OCI-LY1 (cell line): ENCODE results near the gene ADAM12.

Source experiments
- EZH2 ChIP-seq: fragments of 200-600 bp; sonication (generic), shearing (Covaris generic); IDR thresholded peaks from 2 replicates; pipeline ENCODE4 v1.8.0; 2017; ENCODE audit warnings: borderline replicate concordance, mixed run types, mild to moderate bottlenecking, antibody characterized with exemption, low read length, moderate library complexity, mixed read lengths
- TF ChIP-seq, protein P1 (sequence below): fragments of 200-600 bp; sonication (generic), shearing (Covaris generic); IDR thresholded peaks from 2 replicates; pipeline ENCODE4 v1.5.1; 2017; ENCODE audit warnings: mild to moderate bottlenecking, antibody characterized with exemption, low read length, moderate library complexity, mixed read lengths

DNA sequence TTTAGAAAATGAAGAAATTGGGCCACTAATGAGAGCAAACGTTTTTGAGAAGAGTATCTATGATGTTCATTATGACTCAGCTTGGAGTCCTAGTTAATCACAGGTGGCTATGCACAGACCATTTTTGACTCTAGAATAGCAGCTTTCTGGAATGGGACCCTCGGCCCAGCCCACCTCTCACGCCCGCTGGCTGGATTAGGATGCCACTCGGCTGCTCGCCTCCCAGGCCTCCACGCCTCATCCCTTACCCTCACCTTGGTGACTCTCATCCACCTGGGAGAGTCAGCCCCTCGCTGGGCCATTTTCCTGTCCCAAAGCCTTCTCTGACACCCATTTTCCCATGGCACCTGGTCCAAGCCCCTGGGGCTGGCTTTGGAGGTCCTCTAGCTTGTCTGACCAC, 173.6 kb downstream of the ADAM12 start:
- TF ChIP-seq EZH2: no peak
- TF ChIP-seq, protein P1, sequence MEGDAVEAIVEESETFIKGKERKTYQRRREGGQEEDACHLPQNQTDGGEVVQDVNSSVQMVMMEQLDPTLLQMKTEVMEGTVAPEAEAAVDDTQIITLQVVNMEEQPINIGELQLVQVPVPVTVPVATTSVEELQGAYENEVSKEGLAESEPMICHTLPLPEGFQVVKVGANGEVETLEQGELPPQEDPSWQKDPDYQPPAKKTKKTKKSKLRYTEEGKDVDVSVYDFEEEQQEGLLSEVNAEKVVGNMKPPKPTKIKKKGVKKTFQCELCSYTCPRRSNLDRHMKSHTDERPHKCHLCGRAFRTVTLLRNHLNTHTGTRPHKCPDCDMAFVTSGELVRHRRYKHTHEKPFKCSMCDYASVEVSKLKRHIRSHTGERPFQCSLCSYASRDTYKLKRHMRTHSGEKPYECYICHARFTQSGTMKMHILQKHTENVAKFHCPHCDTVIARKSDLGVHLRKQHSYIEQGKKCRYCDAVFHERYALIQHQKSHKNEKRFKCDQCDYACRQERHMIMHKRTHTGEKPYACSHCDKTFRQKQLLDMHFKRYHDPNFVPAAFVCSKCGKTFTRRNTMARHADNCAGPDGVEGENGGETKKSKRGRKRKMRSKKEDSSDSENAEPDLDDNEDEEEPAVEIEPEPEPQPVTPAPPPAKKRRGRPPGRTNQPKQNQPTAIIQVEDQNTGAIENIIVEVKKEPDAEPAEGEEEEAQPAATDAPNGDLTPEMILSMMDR: no peak
